HG03139 (cell line): ENCODE measurements around the gene PACSIN2.
A peak's percentile ranks its signal among the peaks of the same experiment; 100 is the strongest.

Source experiments
- ATAC-seq: cut with Tn5 transposase; IDR thresholded peaks from one replicate; pipeline ENCODE4 v1.9.1; 2021; ENCODE audit not compliant: unreplicated experiment

Gene PACSIN2

DNA sequence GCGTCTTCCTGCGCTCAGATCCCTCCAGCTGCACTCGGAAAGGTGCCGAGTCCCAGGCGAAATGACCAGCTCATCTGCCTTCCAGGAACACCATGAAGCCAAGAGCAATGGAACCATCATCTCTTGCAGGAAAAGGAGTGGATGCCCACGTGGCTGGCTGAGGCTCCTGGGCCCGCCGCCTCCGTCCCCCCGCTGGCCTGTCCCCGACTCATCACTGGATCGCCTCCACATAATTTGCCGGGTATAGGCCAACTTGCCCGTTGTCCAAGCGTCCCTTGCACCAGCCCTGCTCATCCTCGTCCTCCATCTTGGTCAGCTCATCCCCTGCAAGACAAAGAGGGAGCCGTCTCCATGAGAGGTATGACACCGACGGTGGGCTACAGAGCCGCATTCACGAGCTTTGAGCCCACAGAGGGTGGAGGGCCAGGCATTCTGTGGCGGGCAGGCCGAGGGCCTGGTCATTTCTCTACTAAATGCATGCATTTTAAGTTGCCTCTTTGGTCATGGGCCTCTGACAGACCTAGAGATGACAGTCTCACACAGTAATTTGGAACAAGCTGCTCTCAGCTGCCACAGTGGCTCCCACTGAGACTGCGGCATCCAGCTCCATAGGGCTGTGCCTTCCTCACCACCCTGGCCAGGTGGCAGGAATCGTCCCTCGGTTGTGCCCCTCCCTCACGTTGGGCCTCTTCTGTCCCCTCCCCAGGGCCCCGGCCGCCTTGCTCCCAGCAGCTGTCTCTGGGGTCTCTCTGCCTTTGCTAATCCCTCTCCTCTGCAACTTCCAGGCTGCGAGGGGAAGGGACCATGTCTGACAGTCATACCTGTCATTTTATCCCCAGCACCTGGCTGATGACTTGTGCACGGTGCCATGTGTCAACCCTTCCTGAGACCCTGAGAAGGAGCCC is 143.6 kb downstream of the PACSIN2 start:
- ATAC-seq, result no peak

DNA sequence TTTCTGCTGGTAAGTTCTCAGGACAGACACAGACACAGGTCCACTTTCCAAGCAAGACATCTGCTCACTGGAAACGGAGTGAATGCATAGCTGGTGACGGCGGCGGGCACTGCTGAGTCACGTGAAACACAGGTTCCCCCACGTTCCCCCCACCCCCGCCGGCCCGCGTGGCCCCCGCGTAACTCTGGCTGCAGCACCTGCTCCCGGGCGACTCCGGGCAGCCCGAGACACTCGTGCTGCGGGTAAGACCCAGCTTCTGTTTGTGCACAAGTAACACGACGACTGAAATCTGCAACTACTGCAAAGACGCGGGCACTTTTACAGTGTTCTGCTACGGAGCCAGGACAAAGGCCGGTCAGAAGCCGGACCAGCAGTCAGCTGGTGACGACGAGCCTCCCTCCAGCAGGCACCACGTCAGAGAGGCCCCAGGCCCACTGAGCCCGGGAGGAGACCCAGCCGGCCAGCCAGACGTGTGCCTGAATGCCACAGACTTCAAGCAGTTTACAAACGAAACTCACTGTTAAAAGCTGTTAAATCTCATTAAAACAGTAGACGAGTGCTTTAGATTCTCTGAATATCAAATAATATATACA is 145.0 kb downstream of the PACSIN2 start:
- no peak for ATAC-seq

GRCh38 chr22:42869463-42869862 is 145.5 kb downstream of the PACSIN2 start:
- ATAC-seq, result no peak

GRCh38 chr22:42868751-42869251 is 146.1 kb downstream of the PACSIN2 start:
- no peak for ATAC-seq

GRCh38 chr22:42866100-42866499 is 148.8 kb downstream of the PACSIN2 start:
- no peak for ATAC-seq

- no peak for ATAC-seq
These were observed 149.4 kb downstream of the PACSIN2 start for GRCh38 chr22:42865536-42865935.

DNA sequence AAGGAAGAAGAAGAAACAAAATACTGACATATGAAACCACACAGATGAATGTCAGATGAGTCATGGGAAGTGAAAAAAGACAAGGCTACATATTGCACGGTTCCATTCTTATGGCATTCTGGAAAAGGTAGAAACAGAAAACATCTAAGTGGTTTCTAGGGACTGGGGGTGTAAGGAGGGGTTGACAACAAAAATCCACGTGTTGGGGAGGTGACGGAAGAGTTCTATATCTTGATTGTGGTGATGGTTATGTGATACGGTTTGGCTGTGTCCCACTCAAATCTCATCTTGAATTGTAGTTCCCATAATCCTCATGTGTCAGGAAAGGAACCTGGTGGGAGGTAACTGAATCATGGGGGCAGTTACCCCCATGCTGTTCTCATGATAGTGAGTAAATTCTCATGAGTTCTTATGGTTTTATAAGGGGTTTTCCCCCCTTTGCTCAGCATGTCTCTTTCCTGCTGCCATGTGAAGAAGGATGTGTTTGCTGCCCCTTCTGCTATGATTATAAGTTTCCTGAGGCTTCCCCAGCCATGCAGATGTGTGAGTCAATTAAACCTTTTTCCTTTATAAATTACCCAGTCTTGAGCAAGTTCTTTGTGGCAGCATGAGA is 151.5 kb downstream of the PACSIN2 start:
- ATAC-seq, result no peak

GRCh38 chr22:42862045-42862734 is 152.8 kb downstream of the PACSIN2 start:
- ATAC-seq, result no peak

DNA sequence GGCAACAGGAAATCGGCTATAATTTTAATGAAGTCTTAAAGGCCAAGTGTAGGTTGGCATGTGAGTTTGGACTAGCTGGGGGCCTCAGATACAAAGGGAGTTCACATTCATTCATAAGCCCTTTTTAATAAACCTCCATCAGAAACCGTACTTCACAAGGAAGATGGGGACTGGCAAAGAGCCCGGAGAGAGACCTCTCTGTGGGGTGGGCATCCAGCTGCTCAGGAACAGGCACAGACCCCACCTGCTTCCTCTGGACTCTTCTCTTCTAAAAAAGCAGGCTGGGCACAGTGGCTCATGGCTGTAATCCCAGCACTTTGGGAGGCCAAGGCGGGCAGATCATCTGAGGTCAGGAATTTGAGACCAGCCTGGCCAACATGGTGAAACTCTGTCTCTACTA is 154.0 kb downstream of the PACSIN2 start:
- ATAC-seq, result no peak

- no peak for ATAC-seq
These were observed 157.0 kb downstream of the PACSIN2 start for GRCh38 chr22:42857845-42858481.

DNA sequence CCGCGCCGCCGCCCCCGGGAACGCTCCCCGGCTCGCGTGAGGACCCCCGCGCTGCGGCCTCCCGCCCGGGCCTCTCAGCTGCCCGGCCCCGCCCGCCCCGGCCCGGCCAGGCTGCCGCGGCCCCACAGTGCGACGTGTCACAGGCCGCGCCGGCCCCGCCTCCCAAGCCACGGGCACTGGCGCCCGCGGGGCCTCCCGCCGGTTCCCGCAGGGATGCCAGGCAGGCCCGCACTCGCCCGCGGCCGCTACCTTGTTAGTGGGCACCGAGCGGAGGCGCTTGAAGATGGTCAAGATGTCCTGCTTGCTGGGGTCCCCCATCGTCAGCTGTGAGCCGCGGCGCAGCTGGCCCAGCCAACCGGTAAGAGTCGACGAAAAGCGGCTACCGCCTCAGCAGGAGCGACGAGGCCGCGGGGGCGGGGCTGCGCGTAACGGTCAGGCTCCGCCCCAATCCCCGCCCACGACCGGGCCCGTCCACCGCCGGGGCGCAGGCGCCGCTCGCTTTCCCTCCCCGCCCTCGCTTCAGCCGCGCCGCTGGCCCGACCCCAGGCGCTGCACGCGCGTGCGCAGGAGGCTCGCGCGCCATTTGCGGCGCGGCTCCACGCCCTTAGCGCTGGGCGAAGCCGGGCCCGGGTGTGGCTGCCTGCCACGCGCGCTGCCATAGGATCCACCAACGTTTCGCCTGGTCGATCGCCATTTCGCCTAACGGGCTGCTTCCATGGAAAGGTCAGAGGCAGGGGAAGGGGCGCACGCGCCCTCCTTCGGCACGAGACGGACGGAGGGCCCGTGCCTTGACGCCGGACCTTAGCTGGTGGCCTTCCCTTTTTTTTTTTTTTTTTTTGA is 157.9 kb downstream of the PACSIN2 start, which contains the start of gene ARFGAP3:
Gene ARFGAP3 (minus strand): TSS at position 409 of the 840 bp plus-strand sequence. CDS start 91 bp downstream, at position 318.
- peak; percentile 81 for ATAC-seq

GRCh38 chr22:42856179-42856864 is 158.6 kb downstream of the PACSIN2 start:
- peak; percentile 26 for ATAC-seq

DNA sequence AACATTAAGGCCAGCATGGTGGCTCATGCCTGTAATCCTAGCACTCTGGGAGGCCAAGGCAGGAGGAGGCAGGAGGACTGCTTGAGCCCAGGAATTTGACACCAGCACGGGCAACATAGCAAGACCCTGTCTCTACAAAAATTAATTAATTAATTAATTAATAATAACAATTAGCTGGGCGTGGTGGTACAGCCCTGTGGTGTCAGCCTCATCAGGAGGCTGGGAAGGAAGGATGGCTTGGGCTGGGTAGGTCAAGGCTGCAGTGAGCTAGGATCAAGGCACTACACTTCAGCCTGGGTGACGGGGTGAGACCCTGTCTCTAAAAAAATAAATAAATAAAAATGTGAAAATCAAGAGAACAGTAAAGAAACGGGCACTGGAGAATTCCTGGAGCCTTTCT is 159.2 kb downstream of the PACSIN2 start:
- ATAC-seq, result no peak

DNA sequence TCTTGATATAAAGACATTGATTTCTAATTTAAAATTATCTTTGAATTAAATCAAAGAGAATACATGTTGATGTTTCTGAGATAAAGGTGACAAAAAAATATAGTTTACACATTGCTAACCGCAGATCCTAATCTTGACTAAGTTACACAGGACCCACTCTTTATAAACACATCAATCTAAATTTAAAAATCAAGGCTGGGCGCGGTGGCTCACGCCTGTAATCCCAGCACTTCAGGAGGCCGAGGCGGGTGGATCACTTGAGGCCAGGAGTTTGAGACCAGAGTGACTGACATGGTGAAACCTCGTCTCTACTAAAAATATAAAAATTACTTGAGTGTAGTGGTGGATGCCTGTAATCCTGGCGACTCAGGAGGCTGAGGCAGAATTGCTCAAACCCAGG is 159.7 kb downstream of the PACSIN2 start:
- ATAC-seq, result no peak

DNA sequence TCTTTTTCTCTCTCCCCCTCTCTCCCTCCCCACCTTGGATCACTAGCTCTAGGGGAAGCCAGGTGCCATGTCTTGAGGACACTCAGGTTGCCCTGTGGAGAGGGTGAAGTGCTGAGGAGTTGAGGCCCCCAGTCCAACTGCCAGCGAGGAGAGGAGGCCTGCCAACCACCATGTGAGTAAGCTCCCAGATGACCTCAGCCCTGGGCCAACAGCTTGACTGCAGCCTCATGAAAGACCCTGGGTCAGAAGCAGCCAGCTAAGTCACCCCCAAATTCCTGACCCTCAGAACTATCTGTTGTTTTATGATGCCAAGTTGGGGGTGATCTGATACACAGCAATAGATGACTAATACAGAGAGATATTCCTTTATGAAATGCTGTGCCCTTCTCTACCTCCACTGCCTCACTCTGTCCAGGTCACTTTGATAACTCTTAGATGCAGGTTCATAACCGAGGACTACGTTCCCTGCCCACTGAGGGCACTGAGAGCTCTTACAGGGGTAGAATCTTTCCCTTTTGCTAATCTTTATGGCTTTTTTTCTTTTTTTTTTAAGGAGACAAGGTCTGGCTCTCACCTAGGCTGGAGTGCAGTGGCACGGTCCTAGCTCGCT is 165.9 kb downstream of the PACSIN2 start:
- ATAC-seq, result no peak

DNA sequence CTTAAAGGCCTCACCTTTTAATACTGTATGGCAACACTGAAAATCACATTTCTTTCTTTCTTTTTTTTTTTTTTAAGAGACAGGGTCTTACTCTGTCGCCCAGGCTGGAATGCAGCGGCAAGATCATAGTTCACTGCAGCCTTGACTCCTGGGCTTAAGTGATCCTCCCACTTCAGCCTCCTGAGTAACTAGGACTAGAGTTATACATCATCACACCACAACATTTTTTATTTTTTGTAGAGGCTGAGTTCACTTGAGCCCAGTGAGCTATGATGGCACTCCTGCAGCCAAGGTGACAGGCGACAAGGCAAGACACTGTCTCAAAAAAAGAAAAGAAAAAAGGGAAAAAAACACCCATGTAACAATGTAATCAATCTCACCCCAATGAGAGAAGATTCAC is 167.8 kb downstream of the PACSIN2 start:
- ATAC-seq, result no peak

- no peak for ATAC-seq
These were observed 170.2 kb downstream of the PACSIN2 start for GRCh38 chr22:42844756-42845155.

- no peak for ATAC-seq
These were observed 172.1 kb downstream of the PACSIN2 start for GRCh38 chr22:42842658-42843370.
